T-helper 22 cell (primary cell): ENCODE measurements around the gene IPO5.
"Not testable (repeated sequence)": the region's sequence is repeated elsewhere in the genome, so short reads cannot be mapped to it uniquely, and the experiment has no call there.

ENCODE experiments used
- DNase-seq: peaks from one replicate; pipeline ENCODE4 v3.0.0-alpha.2; 2020; ENCODE audit warnings: low read depth

The IPO5 gene

DNA sequence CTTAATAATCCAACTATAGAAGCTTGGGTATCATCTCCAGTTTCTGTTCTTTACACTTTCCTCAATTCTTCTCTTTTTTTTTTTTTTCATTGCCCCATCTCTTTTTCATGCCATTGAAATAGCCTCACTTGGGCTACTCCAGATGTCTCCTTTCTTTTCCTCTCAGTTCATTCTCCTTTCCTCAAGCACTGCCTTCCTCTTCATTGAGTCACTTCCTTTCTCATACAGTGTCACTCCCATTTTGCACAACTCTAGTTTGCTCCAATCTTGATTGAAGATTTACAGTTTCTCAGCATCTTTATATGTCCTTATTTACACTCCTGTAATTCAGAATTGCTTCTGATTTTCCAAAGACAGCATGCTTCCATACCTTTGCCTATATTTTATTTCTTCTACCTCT is 61.3 kb downstream of the IPO5 start:
- no peak for DNase-seq

DNA sequence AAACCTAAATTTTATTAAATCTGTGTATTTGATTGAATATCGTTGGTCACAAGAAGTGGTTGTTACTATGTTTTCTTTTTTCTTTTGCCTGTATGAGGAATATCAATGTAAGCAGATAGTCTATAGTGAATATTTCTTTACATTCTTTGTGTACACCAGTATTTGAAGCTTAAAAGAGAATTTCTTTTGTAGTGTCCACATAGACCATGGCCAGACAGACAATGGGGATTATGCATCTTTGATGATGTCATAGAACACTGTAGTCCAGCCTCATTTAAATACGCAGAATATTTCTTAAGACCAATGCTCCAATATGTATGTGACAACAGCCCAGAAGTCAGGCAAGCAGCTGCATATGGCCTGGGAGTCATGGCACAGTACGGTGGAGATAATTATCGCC is 64.8 kb downstream of the IPO5 start:
- DNase-seq = no peak

DNA sequence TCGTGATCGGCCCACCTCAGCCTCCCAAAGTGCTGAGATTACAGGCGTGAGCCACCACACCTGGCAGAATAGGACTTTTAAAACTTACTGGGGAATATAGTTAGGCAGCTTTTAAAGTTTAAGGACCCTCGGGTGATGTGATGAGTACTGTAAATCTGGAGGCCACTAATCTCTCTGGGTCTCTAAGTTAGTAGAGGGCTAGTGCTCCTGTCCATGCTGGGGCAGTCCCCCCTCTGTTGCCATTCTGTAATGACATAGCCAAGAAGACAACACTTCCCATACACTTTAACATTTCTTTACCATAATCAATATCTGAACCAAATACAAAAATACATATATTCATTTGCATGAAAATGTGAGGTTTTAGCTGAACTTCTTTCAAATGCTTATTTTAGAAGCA is 65.7 kb downstream of the IPO5 start:
- no peak for DNase-seq

DNA sequence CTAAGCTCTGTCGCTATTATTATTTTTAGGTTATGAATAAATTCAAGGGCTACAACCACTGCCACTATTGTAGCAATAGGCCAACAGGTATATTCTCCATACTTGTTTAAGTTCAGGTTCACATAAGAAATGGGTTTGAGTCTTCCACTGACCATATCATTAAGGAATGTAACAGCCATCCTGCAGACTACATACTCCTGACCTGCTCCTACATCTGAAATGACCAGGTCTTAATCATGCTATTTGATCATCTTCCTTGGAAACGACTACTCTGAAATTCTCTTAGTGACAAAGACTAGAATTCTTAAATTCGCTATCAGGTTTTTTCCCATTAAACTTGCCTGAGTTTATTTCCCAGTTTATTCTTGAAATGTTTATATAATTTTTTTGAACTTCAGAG is 66.8 kb downstream of the IPO5 start:
- no peak for DNase-seq

DNA sequence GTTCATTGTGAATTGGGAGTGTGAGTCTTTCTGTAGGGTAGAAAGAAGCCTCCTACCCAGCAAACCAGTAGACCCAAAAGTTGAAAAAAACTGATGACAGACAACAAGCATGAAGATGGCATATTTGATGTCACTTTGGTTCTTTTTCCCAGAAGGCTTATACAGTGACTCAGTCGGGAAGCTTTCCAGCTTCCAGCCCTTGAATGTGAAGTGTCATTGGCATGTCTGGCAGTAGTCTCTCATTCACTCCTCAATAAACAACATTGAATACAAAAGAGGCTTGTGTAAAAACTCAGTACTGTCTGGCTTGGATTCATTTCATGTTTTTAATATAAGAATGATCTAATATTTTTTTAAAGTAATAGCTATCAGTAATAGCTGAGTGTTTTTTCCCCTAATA is 68.7 kb downstream of the IPO5 start:
- DNase-seq = no peak

DNA sequence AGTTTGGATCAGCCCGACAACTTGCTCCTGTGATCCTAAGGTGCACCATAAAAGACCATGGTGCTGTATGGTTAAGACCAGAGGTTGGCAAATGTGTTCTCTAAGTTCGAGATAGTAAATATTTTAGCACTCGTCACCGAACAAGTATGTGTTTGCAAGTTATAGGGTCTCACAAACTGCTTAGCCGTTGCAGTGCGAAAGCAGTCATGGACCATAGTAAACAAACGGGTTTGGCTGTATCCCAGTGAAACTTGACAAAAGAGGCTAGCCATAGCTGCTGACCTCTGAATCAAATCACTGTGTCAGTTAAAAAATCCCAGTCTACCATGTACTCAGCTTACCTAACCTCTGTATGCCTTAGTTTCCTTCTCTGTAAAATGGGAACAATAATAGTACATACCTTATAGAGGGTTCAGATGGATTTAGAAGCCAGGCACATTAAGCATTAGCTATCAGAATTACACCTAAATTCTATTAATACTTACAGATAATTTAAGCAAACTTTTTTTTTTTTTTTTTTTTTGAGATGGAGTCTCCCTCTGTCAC is 72.1 kb downstream of the IPO5 start:
- DNase-seq = no peak

DNA sequence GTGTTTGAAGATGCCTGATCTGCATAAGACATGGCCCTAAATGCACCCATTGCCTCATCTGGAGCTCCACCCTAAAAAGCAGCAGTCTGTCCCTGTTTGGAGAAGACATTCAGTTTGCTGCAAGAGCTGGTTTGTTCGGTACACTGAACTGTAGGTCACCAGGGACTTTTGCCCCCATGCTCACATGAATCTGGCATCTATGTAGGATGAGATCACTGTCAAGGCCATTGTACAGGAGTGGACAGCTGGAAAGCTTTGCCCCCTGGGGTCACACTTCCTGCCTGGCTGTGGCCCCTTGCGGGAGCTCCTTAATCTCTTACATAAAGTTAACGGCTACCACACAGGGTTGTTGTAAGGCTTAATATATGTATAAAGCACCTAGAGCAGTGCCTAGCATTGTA is 73.0 kb downstream of the IPO5 start:
- DNase-seq = no peak

DNA sequence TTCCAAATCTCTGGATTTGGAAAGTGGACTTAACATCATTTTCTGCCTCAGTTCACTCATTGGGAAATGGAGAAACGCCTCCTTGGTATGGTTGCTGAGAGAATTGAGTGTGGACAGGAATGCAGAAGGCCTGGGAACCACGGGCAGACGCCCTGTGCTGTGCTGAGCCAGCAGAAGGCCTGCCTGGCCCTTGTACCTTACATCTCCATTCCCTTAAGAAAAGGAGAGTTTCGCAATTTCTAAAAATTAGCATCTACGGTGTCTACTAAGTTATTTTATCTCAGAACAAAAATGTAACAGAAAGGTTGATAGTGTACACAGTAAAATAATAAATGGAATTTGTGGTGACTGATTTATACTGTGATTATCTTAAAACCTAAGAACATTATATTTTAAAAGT is 78.7 kb downstream of the IPO5 start:
- DNase-seq = no peak

DNA sequence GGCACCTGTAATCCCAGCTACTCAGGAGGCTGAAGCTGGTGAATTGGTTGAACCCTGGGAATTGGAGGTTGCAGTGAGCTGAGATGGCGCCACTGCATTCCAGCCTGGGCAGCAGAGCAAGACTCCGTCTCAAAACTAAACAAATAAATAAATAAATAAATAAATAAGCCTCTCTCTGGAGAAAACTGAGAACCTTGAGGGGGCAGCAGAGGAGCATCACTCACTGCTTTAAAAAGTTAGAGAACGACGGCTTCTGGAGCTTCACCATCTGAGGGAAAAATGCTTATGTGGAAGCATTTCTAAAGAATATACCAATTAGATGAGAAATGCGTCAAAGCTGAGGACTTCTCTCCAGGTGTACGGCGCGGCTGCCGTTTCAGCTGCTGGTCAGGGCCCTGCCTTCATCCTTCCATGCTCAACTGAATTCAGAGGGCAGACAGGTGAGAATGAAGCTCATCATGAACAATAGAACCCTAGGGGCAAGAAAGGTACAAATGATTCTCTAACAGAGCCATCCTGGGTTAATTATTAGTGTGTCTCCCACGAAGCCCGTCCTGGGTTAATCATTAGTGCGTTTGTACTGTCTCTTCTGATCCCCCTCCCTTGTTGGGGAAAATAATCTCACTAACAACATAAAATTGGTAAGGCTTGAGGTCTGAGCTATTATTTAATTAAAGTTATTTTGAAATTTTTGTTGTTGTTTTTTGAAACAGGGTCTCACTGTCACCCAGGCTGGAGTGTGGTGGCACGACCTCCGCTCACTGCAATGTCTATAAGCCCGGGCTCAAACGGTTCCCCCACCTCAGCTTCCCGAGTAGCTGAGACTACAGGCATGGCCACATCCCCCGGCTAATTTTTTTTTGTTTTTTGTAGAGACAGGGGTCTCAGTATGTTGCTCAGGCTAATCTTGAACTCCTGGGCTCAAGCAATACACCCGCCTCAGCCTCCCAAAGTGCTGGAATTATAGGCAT is 80.1 kb downstream of the IPO5 start:
- no peak for DNase-seq

DNA sequence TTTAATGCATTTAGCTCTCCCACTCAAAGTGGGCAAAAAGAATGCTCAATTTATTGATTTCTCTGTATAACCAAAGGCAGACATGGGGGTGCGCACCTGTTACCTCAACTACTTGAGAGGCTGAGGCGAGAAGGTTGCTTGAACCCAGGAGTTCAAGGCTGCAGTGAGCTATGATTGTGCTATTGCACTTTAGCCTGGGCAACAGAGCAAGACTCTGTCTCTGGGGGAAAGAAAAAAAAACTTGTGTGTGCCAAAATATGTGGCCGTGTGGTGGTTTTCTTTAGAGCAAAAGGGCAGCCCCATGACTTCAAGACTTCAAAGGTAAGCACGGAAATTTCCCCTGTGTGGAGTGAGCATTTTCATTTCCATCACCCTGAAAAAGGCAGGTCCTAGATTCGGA is 81.9 kb downstream of the IPO5 start:
- DNase-seq = no peak

DNA sequence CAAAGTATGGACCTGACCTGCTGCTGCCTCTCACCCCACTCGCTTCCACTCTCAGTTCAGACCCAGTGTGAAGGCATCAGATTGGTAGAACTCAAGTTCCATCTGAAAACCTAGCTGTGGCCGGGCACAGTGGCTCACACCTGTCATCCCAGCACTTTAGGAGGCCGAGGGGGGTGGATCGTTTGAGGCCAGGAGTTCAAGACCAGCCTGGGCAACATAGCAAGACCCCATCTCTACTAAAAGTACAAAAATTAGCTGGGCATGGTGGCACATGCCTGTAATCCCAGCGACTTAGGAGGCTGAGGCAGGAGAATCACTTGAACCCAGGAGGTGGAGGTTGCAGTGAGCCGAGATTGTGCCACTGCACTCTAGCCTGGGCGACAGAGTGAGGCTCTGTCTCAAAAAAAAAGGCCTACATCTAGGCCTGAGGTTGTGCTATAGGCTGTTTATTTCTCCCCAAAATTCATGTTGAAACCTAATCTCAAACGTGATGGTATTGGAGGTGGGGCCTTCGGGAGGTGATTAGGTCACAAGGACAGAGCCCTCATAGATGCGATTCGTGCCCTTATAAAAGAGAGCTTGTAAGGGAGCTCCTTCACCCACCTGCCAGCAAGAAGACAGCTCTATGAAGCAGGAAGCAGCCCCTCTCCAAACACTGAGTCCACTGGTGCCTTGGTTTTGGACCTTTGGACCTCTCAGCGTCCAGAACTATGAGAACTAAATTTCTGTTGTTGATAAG is 83.3 kb downstream of the IPO5 start:
- DNase-seq = not testable (repeated sequence)

DNA sequence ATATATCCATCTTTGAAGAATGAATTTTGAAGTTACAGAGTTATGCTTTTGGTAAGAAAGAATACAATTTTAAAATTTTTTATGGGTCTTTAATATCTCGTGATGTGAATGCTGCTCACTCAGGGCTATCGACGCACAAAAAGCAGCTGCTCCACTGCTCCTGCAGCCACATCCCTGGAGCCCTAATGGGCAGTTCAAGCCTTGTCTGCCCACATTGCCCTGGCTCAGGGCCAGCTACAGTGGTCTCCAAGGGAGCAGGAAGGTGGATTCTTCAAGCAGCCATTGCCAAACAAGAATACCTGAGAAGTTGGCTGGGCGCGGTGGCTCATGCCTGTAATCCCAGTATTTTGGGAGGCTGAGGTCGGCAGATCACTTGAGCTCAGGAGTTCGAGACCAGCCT is 85.8 kb downstream of the IPO5 start:
- no peak for DNase-seq

DNA sequence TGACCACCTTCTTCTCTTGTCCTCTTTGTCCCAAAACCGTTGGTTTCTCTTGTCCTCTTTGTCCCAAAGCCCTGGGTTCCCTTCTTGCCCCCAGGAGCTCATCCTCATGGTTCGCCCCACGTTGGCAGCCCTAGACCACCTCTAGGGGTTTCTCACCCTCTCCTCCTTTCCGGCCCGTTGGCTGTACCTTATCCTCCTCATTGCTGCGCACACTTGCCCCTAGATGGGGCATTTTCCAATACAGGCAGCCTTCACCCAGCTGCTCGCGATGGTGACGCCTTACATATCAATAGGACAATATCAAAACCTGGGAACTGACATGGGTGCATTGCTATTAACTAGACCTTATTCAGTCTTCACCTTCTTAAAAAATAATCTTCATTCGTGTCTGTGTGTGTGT is 86.5 kb downstream of the IPO5 start:
- DNase-seq = no peak

DNA sequence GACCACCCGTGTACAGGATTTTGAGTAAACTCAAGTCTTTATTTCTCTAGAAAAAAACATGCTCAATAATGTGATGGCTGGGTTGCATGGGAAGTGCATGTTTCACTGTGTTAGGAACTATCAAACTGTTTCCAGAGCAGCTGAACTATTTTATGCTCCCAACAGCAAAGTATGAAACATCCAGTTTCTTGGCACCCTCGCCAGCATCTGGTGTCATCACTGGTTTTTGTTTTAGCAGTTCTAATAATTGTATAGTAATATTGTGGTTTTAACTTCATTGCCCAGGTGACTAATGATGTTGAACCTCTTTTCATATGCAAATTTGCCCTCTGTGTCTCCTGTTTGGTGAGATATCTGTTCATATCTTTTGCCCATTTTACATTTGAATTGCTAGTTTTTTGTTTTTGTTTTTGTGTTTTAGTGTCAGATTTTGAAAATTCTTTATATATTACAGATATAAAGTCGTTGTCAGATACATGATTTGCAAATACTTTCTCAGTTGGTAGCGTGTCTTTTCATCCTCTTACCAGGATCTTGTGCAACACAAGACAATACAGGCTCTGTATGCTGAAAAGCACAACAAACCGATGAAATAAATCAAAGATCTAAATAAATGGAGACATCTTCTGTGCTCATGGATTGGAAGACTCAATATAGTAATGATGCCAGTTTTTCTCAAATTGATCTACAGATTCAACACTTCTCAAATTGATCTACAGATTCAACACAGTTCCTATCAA is 87.8 kb downstream of the IPO5 start:
- DNase-seq = no peak

DNA sequence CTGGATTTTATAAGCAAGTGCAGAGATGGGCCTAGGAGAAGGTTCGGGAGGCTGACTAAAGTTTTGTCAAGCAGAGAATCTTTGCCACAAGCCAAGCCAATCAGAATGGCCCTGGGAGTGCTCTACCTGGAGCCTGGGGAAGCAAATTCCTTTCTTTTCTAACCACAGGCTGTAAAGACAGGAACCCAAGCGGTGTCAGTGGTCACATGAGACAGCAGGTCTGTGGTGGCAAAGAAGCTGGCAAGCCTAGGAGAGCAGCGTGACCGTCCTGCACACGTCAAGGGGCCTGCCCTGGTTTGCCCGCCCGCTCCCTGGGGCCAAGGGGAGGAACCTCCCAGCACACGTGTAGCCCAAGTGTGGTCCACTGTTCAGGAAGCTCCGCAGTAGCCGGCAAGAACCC is 90.8 kb downstream of the IPO5 start:
- no peak for DNase-seq

DNA sequence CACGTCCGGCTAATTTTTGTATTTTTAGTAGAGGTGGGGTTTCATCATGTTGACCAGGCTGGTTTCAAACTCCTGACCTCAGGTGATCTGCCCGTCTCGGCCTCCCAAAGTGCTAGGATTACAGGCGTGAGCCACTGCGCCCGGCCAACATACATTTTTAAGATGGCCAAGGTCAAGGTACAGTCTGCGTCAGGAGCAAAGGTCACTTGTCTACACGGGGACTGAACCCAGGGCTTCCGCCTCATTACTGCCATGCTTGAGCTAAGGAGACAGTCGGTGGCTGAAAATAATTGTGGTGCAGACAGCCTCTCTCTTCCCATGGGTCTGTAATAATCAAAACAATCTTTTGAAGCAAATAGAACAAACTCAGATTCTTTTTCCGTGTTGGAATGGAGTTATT is 94.3 kb downstream of the IPO5 start:
- DNase-seq = not testable (repeated sequence)

DNA sequence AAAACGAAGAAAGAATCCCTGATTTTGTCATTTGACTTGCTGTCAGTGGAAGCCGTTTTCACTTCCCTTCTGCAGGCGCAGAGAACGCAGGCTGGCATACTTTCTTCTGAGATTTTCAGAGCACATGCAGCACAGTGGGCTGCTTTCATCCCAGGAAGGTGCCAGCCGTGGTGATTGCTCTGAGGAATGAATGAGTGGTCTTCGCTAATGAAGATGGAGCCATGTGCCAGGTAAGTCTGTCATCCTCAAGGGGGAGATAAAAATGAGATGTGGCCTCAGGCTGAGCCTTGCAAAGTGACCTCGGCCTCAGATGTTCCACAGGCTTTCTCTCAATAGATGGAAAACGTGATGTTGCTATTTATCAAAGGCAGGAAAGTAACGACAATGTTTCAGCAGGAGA is 94.8 kb downstream of the IPO5 start:
- no peak for DNase-seq

DNA sequence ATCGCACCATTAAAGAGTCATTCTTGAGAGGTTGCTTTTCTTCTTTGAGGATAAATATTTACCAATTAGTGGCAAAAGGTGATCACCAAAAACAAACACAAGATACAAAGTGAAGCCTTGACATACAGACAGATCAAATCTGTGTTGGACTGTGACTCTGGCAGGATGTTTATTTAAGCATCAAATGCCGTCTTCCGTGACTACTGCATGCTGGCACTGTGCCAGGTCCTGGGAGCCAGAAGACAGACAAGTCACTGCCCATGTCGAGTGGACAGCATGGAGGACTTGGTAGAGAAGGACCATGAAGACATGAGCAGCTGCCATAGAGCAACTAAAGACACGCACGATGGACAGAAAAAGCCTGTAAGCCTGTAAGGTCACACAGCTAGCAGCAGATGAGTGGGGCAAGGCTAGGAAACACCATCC is 96.6 kb downstream of the IPO5 start:
- no peak for DNase-seq

DNA sequence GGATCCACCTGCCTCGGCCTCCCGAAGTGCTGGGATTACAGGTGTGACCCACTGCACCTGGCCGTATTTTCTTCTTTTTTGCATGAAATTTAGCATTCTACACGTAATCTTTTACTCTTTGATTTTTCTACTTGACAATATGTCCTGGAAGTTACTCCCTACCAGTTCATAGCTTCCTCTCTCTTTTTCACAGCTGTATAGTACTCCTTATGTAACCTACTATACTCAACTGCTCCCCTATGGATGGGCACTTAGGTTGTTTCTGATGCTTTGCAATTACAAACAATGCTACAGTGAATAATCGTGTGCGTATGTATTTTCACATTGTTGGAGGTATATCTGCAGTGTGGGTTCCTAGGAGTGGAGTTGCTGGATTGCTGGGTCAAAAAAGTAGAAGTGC is 98.9 kb downstream of the IPO5 start:
- DNase-seq = no peak

DNA sequence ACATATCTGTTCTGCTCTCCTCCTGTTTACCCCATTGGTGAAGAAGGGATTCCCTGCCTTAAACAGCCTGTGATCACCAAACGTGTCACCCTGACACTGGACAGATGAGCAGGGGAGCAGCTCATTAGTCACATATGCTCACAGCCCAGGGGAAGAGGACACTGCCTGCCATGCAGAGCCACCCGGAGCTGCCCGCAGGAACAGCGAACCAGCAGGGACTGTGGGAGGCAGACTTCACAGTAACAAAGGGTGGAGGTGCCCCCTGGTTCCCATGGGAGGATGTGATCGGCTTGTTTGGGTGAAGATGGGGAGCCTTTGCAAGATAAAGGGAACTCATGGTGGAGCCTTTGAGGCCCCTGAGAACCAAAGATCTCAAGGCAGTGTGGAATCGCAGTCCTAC is 100.8 kb downstream of the IPO5 start:
- no peak for DNase-seq

DNA sequence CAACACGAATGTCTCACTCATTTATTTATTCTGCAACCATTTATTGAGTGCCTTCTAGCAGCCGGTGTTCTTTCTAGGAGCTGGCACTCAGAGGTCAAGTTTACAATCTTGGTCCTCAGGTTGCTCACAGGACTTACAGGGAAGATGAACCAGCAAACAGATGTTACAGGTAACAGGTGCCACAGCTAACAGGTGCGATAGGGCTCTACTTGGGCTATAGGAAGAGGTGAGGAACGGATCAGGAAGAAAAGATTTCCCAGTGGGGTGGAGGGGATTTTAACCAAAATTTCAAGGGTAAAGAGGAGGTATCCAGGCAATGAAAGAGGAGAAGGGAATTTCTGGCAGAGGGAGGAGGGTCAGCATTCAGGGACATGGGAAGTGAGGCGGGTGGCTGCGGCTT is 102.1 kb downstream of the IPO5 start:
- DNase-seq = no peak

DNA sequence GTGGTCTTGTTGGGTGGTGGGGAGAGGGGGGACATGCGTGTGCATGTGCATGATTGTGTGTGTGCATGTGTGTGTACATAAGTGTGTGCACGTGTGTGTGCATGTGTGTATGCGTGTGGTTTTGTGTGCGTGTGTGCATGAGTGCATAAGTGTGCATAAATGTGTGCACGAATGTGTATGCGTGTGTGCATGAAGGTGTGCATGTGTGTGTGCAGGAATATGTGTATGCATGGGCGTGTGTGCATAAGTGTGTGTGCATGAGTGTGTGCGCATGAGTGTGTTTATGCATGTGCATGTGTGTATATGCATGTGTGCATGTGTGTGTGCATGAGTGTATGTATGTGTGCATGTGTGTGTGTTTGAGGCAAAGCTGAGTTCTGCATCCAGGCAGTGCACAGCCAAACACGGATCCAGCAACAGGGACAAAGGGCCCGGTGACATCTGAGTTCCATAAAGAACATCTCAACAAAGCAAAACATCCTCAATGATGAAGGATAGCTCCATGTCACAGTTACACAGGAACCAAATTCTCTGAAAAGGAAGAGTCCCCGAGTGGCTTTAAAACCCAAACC is 103.5 kb downstream of the IPO5 start:
- DNase-seq = no peak
